Testis (tissue), 5 donors: ENCODE measurements around the gene HAPSTR1. TPM values are rescaled to one million over a fixed set of nuclear protein-coding genes. Genes with fewer than 3 reads are reported as not detected.
"Not testable (repeated sequence)": the region's sequence is repeated elsewhere in the genome, so short reads cannot be mapped to it uniquely, and the experiment has no call there.

Experiments
- DNase-seq: peaks from one replicate; pipeline ENCODE4 v3.0.0-alpha.2; 2019
- H3K27ac ChIP-seq, 2 donors: fragments of 200-600 bp; sonication (generic); one replicate each; pipeline ENCODE4 v1.5.1; 2019
- H3K27me3 ChIP-seq: fragments of 200-600 bp; sonication (generic); one replicate; pipeline ENCODE4 v1.5.1; 2019
- H3K36me3 ChIP-seq: fragments of 200-600 bp; sonication (generic); one replicate; pipeline ENCODE4 v1.5.1; 2017; ENCODE audit warnings: low read depth; ENCODE audit errors: missing control alignments
- H3K4me1 ChIP-seq: fragments of 200-600 bp; sonication (generic); one replicate; pipeline ENCODE4 v1.5.1; 2019
- H3K4me3 ChIP-seq, 2 donors: fragments of 200-600 bp; sonication (generic); one replicate each; pipeline ENCODE4 v1.5.1; 2017 to 2019
- H3K9me3 ChIP-seq: fragments of 200-600 bp; sonication (generic); one replicate; pipeline ENCODE4 v1.5.1; 2017
- CTCF ChIP-seq, 3 experiments: fragments of 450-650 bp in 2 of 3; fragments of 200-600 bp in 1 of 3; sonication (generic) in 1 of 3; IDR thresholded peaks; one replicate each; pipeline ENCODE4 v1.5.1; 2016 to 2019; ENCODE audit warnings: antibody characterized with exemption in 3 of 3, mild to moderate bottlenecking in 2 of 3, moderate library complexity in 1 of 3
- POLR2A ChIP-seq: fragments of 450-650 bp; IDR thresholded peaks from one replicate; pipeline ENCODE4 v1.6.1; 2017; ENCODE audit warnings: antibody characterized with exemption, mild to moderate bottlenecking, moderate library complexity
- WGBS, 2 donors: methylation state at CpG; one replicate each; pipeline ENCODE4 v1.1.5; 2018; 5-methylcytosine and 5-hydroxymethylcytosine counted together
- intact Hi-C: fragments of 100-400 bp; cut with DNase I; formaldehyde crosslinking; loops from one replicate; pipeline ENCODE4 v1.15.1; 2023; ENCODE audit warnings: low total_unique reads
- long read RNA-seq, 2 donors: transcript quantifications; one replicate each; lab custom pipeline, GENCODE V29; 2026
- polyA plus RNA-seq: library from polyadenylated mRNA; stranded (reverse); fragments of 350-450 nt; fragmentation: Illumina TruSeq; extraction: RNeasy Lipid Tissue Mini Kit (QIAGEN cat#74804); gene quantifications from one replicate; pipeline ENCODE4 v1.2.3, GENCODE V29; 2014; ENCODE audit warnings: low read depth, low replicate concordance; ENCODE audit not compliant: insufficient read depth
- total RNA-seq, 2 donors: library from RNA; depleted of rRNA; stranded (reverse); fragments of >200 nt; gene quantifications; one replicate each; pipeline ENCODE4 v1.2.3, GENCODE V29; 2016

Gene HAPSTR1
- total RNA-seq = 10 to 100 TPM; 68.8 to 75.7 TPM
- polyA plus RNA-seq = 37.5 TPM
- long read RNA-seq, donor 1, full-length matches to known transcripts = 17 of 17 reads
- long read RNA-seq, donor 1, partial matches to known transcripts = 0 of 17 reads
- long read RNA-seq, donor 1, other reads (novel, unspliced or antisense) = 0 of 17 reads
- long read RNA-seq, donor 2, full-length matches to known transcripts = 11 of 11 reads
- long read RNA-seq, donor 2, partial matches to known transcripts = 0 of 11 reads
- long read RNA-seq, donor 2, other reads (novel, unspliced or antisense) = 0 of 11 reads

- Histone ChIP-seq H3K36me3 (no peaks in the 10 kb centered on the region), H3K9me3 (no peaks in the 10 kb centered on the region), H3K4me3 (peak within 1 kb of the TSS; percentile 97 to 99), H3K27me3 (no peaks in the 10 kb centered on the region), H3K27ac (peak within 1 kb of the TSS; percentile 97 to 100), H3K4me1 (peaks cover 30% of the 10 kb centered on the region)
- peak; percentile 95 for TF ChIP-seq POLR2A
- no peak for TF ChIP-seq CTCF (IDR thresholded peaks at IDR 0.05)
- peak; percentile 100 for DNase-seq
- 1 to 2% methylated on average over 32 to 61 of the region's 79 CpGs for WGBS, 2 donors
- intact Hi-C loops = no loop called here
Measured at GRCh38 chr16:9090960-9091866, at the start of gene HAPSTR1. HAPSTR1 (plus strand) TSS chr16:9091644; CDS start chr16:9092045, 401 bp downstream.

- no peaks in the 10 kb centered on the region for H3K36me3 ChIP-seq
- intact Hi-C loops = no loop called here
- peaks cover 4% of the 10 kb centered on the region for H3K4me1 ChIP-seq
- WGBS, 2 donors = 75 to 79% methylated on average over 5 of the region's 5 CpGs
- no peaks in the 10 kb centered on the region for H3K27me3 ChIP-seq
- H3K9me3 ChIP-seq = no peaks in the 10 kb centered on the region
- no peak overlapping the region for H3K27ac ChIP-seq
- DNase-seq = no peak
- TF ChIP-seq CTCF (IDR thresholded peaks at IDR 0.05) (no peak), POLR2A (no peak)
- no peak overlapping the region for H3K4me3 ChIP-seq
Measured at GRCh38 chr16:9042533-9042932, 48.9 kb upstream of the HAPSTR1 start.

- DNase-seq = no peak
- Histone ChIP-seq H3K36me3 (no peaks in the 10 kb centered on the region), H3K27me3 (no peaks in the 10 kb centered on the region), H3K9me3 (no peaks in the 10 kb centered on the region), H3K4me3 (no peak overlapping the region), H3K4me1 (peaks cover 7% of the 10 kb centered on the region), H3K27ac (no peak overlapping the region)
- 83 to 89% methylated on average over 15 of the region's 15 CpGs for WGBS, 2 donors
- intact Hi-C loops = no loop called here
- TF ChIP-seq POLR2A (no peak), CTCF (IDR thresholded peaks at IDR 0.05) (no peak)
Measured at GRCh38 chr16:9042964-9043680, 48.3 kb upstream of the HAPSTR1 start.

- H3K4me1 ChIP-seq, H3K27ac ChIP-seq, H3K4me3 ChIP-seq, intact Hi-C loops, H3K9me3 ChIP-seq, H3K27me3 ChIP-seq, H3K36me3 ChIP-seq, DNase-seq: not testable (repeated sequence)
- WGBS, 2 donors = 65 to 75% methylated on average over 3 of the region's 3 CpGs
Measured at GRCh38 chr16:9045562-9045961, 45.9 kb upstream of the HAPSTR1 start.

GRCh38 chr16:9046667-9047055 is 44.8 kb upstream of the HAPSTR1 start:
- Histone ChIP-seq H3K9me3 (no peaks in the 10 kb centered on the region), H3K27me3 (no peaks in the 10 kb centered on the region), H3K4me1 (peaks cover 10% of the 10 kb centered on the region), H3K36me3 (no peaks in the 10 kb centered on the region), H3K4me3 (no peak overlapping the region), H3K27ac (no peak overlapping the region)
- no peak for DNase-seq
- TF ChIP-seq CTCF (IDR thresholded peaks at IDR 0.05) = no peak
- 90 to 92% methylated on average over 1 of the region's 1 CpG for WGBS, 2 donors
- intact Hi-C loops = no loop called here
